HG03457 (cell line): Measurements from ENCODE around the gene TDRD3.

ENCODE experiments used
- ATAC-seq: cut with Tn5 transposase; IDR thresholded peaks from one replicate; pipeline ENCODE4 v1.9.1; 2021; ENCODE audit warnings: moderate number of reproducible peaks; ENCODE audit not compliant: unreplicated experiment

TDRD3 gene

DNA sequence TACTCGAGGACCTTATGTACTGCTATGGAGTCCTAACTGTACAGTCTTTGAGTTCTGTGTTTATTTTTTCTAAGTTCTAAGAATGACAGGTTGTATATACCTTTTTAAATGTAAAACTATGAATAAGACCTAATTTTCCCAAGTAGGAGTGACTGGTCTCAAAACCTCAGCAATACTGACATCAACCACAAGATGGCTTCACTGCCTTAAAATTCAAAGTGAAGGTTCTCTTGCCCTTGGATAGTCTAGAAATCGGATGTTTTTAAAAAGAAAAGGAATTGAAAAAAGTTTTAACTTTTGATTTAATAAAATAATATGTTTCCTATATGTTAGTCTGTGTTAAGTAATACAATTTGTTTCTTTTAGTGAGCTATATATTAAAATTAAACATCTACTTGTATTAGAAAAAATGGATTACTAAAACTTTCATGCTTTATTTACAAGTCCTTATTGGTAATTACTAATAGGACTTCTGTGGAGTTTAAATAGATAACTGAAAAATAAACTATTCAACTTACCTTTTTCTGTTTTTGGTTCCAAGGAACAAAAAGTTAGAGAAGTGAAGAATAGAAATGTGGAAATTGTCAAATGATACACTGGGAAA, 52.0 kb downstream of the TDRD3 start:
- ATAC-seq: no peak

DNA sequence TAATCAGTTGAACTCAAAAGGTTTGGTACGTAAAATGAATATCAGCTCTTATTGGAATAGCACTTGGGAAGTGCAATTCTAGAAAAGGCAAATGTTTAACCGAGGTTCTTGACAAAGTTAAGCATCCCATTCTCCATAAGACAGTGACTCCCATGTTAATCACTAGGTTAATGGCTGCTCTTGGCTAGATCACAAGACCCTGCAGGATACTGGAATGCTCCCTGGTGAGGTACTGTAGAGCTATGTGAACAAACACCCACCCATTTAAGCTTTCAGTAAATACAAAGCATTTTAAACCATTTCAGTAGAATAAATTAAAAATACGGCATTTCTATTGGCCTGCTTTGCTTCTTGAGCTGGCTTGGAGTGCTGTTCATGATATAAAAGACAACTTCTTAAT, 56.5 kb downstream of the TDRD3 start:
- ATAC-seq: no peak

DNA sequence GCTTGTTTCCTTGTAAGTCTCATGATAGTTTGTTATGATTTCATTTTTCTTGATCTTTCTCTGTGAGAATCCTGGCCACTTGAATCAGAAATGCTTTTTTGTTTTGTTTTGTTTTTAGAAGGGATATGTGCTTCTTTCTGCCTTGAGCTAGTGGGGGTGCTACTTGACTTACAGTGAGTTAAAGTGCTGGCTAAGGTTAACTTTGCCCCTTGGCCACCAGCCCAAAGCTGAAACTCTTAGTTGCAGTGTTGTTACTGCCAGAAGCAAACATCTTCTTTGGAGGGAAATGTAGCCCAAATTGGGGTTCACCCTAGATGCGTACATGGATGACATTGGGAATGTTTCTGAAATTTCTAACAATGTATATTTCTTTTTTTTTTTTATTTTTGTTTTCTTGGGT, 57.4 kb downstream of the TDRD3 start:
- no peak for ATAC-seq

DNA sequence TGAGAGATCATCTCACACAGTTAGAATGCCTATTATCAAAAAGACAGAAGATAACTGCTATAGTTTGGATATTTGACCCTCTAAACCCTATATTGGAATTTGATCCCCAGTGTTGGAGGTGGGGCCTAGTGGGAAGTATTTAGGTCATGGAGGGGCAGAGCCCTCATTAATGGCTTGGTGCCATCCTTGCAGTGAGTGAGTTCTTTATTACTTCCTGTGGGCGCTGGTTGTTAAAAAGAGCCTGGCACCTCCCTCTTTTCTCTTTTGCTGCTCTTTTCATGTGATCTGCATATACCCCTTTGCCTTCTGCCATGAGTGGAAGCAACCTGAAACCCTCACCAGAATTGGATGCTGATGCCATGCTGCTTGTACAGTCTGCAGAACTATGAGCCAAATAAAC, 66.8 kb downstream of the TDRD3 start:
- ATAC-seq: no peak

DNA sequence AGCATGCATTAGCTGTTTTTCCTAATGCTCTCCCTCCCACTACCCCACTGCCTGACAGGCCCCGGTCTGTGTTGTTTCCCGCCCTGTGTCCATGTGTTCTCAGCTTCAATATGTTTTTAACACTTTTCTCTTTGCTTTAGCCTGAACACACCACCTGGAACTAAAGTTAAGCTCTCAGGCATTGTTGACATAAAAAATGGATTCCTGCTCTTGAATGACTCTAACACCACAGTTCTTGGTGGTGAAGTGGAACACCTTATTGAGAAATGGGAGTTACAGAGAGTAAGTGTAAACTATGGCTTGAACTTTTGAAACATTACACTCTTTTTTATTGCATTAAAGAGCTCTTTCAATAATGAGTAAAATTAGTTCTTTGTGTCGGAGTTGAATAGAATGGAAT, 70.1 kb downstream of the TDRD3 start:
- no peak for ATAC-seq

DNA sequence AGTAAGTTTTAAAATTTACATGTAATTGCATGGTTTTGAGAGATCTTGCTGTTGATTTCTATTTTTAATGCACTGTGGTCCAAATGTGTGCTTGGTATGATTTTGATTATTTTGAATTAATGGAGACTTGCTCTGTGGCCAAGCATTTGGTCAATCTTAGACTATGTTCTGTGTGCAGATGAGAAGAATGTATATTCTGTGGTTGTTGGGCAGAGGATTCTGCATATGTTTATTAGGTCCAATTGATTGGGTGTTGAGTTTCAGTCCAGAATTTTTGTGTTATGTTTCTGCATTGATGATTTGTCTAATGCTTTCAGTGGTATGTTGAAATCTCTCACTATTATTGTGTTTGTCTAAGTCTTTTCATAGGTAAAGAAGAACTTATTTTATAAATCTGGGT, 82.3 kb downstream of the TDRD3 start:
- no peak for ATAC-seq

DNA sequence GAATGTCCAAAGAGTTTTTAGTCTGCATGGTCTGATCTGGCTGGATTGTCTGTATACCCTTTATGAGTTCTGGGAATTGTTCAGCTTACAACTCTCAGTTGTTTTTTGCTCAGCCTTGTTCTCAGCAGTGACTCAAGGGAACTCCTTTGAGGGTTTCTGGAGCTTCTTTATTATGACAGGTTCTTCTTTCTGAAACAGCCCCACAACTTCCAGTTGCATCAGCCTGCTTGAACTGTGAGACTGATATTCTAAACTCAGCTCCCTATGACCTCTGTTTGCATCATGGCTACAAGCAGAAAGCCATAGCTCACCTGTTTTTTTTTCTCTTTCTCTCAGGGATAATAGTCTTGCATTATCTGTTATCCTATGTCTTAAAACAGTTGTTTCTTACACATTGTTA, 85.0 kb downstream of the TDRD3 start:
- ATAC-seq: no peak

DNA sequence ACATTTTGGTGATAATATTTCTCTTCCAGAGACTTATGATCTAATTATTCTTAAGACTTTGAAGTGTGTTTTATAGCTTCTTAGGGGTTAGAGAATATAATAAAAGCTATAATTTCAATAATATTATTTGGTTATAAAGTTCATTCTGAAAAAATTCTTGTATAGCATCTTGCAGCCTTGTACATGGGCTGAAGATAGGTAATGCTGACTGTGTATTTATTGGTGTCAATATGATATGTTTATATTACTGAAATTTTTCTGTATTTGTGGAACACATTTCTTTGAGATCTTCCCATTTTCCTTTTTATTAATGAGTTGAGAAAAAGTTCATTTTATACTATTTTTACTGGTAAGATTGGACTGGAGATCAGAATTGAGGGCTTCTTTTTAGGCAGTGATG, 87.8 kb downstream of the TDRD3 start:
- no peak for ATAC-seq

DNA sequence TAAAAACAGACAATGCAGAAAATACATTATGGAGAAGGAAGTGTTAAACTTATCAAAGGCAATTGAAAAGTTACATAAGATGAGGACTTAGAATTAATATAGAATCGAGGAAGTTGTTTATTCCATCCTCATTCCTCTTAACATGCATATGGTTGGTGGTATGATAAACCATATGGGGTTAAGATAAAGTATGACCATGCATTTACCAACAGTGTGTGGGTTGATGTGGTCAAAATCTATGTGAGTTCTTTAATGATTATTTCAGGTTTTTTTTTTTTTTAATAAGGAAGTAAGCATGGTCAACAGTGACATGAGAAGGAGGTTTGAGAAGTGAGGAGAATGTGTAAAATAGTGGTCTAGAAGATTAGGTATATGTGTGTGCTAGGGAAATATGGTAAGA, 94.5 kb downstream of the TDRD3 start:
- ATAC-seq: no peak

DNA sequence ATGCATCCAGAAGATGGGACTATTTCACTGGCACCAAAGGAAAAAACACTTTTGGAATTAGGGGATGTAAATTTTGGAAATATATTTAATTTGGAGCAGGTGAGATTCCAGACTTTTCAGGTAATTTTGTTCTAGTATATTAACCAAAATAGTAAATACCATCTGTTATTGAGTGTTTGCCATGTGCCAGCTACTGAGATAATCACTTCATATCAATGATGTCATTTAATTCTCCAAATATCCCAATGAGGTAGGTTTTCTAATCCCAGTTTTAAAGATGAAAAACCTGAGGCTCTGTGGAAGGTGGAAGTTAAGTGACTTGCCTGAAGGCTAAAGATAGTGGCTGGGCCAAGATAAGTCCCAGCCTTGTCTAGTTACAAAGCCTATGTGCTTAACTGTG, 95.2 kb downstream of the TDRD3 start:
- no peak for ATAC-seq

DNA sequence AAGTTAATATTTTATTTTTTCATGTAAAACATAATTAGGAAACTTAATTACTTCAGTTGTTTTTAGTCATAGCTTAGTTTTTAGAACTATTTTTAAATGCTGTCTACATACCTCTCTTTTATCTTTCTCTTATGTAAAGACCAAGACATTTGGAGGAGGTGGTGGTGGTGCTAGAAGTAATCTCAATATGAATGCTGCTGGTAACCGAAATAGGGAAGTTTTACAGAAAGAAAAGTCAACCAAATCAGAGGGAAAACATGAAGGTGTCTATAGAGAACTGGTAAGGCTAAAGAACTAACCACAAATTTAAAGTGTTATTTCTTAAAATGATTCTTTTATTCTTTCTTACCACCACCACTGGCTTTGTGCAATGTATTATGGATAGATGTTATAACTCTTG, 97.3 kb downstream of the TDRD3 start:
- ATAC-seq: no peak

DNA sequence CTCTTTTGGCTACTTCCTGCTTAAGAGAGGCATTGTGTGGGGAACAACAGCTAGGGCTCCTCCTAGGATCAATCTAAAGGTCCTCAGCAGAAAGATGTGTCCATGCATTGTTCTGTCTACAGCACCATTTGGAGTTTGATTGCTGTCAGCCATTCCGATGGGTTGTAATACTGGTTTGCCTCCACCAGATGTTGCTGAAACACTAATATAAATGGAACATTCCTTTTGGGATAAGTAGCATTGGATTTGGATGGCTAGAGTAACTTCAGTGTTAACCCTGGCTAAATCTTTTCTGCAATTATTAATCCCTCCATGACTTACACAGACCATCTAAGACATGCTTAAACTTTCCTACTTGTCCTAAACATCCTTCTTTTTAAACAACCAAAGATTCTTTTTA, 104.2 kb downstream of the TDRD3 start:
- ATAC-seq: no peak

DNA sequence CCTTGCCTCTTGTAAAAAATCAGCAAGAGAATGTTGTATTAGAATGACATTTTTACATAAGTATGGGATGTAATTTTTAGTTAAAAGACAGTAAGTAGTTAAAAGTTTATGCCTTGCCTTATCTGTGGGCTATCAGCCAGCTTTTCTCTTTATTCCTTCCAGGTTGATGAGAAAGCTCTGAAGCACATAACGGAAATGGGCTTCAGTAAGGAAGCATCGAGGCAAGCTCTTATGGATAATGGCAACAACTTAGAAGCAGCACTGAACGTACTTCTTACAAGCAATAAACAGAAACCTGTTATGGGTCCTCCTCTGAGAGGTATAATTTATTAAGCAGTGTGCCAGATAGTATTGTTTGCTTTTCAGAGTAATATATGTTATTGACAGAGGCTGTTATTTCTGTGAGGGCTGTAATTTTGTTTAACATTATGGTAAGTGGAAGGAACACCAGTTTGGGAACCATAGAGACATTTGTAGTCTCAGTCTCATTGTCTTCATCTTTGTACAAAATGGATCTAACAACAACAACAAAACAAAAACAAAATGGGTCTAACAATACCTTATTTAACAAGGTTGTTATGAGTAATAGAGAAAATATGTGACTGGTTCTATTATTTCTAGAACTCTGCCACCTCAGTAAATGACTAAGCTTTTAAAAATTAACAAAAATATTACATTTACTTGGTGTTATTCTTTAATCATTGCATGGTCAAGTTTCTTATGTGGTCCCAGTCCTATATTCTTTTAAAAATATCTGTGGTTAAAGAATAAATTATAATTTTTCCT, 112.8 kb downstream of the TDRD3 start:
- ATAC-seq: no peak

DNA sequence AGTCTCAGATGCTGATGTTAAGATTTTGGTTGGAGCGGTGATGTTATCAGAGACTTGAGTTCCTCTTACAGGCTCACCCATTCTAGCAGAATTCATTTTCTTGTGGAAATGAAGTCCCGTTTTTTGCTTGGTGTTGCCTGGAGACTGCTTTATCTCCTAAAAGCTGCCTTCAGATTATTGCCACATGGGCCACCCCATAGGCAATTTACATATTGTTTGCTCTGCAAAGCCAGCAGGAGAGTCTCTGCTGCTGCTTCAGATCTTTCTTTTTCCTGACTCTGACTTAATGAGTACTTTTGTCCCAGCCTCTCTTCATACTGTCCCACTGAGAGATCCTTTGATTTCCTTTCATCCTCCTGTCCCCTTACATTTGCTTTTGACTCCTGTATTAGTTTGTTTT, 114.6 kb downstream of the TDRD3 start:
- ATAC-seq: no peak

DNA sequence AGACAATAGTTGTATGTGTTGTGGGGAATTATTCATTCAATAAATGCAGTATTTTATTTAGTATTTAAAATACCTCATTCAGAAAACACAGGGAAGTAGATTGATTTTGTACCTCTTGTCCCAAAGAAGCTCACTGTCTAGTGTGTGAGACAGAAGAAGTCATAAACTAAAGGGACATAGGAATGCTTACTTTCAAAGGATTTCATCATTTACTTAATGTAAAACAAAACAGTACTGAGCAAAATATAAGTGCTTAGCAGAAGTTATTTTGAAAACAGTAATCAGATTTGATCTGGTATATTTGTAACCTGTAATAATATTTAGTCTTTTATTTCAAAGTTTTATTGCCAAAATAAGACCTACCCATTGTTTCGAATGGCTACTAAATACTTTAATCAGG, 117.9 kb downstream of the TDRD3 start:
- ATAC-seq: no peak

DNA sequence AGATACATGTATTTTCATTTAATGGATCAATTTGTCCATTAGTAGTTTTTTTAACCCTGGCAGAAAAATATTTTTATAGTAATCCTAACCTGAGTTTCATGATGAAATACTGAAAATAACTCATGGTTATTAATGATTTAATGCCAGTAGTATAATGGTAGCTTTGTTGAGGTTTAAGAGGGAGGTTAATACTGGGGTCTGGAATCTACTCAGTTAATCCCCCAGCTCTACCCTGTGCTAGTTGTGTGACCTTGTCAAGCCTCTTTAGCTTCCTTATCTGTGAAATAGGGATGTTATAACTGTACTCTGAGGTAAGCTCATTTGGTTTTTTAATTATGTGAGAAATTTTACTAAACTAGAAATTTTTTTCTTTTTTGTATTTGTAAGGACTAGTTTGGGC, 122.5 kb downstream of the TDRD3 start:
- no peak for ATAC-seq

DNA sequence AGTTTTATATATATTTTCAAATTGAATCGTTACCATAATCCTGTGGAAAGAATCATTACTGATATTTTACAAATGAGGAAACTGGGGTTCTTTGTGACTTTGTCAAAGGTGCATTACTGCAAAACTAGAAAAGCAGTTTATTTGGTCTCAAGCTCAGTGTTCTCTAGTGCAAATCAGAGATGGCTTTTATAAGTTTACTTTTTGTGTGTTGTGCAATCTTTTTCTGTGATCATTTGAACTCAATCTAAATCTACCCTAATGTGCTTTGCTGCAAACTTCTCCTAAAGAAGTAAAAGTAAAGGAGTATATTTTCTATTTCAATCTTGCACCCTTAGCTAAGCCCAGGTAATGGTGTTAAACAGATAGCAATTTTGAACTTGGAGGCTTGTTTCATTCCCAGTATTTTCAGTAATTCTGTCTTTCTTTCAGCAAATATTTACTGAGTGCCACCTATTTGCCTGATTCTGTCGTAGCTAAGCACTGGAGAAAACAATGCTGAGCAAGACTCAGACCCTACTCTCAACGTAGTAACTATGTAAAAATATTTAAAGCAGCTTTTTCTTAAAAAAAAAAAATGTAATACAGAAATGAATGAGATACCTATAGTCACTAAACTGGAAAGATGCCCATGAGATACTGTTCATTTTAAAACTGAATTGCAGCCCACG, 124.0 kb downstream of the TDRD3 start:
- ATAC-seq: no peak

DNA sequence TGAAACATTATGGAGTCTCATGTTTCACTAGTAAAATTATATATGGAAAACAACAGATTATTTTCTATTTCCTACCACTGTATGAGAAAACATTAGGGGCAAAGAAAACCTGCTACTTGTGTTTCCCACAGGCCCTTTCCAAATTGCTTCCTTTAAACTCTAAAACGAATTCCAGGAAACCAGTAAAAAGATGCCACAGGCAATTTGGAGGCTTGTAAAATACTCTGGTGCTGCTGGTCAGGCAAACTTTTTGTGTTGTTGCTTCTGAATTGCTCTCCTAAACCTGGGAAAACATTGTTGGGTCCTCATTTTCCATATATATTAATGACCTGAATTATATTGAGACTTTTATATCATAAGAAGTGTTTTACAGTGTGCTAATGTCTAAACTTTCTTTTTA, 141.5 kb downstream of the TDRD3 start:
- no peak for ATAC-seq

DNA sequence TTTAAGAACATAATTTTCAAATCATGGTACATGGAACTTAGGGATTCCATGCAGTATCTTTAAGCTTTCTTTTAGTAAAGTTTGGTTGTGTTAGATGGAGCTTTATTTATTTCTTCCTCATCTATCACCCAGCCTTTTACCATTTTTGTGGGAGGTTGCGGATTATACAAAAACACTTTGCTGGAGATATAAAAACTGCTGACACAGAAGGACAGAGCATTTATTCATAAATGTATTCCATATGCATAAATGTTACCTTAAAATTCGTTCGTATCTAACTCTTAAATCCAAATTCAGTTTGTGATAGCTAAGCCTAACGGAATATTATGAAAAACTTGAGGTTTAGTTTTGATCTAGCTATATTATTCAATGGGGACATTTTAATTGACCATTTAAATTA, 143.3 kb downstream of the TDRD3 start:
- no peak for ATAC-seq

DNA sequence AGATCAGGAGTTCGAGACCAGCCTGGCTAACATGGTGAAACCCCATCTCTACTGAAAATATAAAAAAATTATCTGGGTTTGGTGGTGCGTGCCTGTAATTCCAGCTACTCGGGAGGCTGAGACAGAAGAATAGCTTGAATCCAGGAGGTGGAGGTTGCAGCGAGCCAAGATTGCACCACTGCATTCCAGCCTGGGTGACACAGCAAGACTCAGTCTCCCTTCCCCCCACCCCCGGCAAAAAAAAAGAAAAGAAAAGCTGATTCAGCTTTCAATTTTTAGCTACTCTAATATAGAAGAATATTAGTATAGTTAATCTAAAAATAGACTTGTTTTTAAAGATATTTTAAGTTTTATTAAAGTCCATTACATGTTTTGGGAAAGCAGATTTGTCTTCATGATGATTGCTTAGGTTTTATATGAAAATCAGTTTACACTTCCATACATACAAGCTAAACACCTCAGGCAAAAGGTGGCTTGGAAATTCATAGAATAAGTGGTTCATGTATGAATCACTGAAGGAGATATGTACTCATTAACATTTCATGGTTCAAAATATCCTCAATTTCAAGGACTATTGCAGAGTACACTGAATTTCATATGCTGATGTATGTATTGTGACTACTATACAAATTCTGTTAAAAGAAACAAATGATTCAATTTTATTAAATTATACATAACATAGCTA, 165.2 kb downstream of the TDRD3 start:
- ATAC-seq: no peak

DNA sequence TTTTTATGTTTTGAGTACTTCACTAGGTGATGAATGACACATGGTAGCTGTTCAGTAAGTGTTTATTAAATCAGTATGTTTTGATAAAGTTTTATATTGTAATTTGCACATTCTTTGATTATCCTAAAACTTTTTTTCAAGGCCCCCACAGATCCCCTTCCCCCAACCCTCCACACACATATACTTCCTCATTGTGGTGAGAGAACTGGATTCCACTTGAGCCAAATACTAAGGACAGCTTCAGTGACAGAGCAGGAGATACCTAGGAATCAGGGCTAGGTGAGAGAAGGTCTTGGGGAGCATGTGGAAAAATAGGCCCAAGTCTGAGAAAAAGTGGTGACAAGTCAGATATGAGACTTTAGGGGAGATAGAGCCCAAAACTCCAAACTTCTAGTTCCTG, 174.6 kb downstream of the TDRD3 start:
- ATAC-seq: no peak
